MM.1S (cell line): ENCODE data around the gene HIVEP1.

Experiments used
- EZH2 ChIP-seq: fragments of 300-600 bp; sonication (generic); optimal IDR thresholded peaks from 2 replicates; pipeline ENCODE3; 2017; ENCODE audit warnings: low read depth, mild to moderate bottlenecking, antibody characterized with exemption, low read length, mixed read lengths
- EZH2phosphoT487 ChIP-seq: fragments of 300-600 bp; sonication (generic); IDR thresholded peaks from 2 replicates; pipeline ENCODE4 v1.6.1; 2018; ENCODE audit warnings: antibody characterized with exemption, low read length
- TF ChIP-seq, protein P1 (sequence below): fragments of 300-600 bp; sonication (generic); IDR thresholded peaks from 2 replicates; pipeline ENCODE4 v1.5.1; 2016; ENCODE audit warnings: antibody characterized with exemption, low read length, mixed read lengths

DNA sequence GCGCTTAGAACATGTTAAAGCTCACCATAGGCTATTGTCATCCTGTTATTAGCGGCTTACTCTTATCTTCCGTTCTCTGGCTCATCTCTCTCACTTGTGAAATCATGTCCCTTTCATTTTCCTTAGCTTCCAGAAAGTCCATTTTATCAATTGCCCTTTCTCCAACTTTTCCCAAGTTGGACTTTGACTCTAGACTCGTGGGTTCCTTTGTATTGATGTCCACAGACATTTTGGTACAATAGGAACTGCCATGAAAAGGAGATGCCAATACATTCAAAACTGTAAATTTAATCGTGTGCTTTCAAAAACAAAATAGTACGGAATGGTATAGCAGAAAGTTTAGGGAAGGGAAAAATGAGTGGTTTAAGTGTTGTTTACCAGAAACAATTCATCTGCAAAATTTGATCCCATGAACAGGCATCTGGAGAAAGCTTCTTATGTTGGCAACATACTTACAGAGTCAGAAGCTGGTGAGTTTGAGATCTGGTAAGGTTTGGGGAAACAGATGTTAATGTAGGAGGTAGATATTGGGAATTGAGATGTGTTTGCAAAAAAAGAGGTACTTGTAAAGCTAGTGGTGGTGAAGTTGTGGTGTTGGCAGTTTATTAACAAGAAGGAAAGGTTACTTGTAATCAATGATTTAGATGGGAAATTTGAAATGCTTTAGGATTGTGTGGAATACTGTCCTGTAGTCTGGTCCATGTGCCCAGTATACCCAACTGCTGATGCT lies 10.2 kb upstream of the HIVEP1 start:
- TF ChIP-seq, protein P1, sequence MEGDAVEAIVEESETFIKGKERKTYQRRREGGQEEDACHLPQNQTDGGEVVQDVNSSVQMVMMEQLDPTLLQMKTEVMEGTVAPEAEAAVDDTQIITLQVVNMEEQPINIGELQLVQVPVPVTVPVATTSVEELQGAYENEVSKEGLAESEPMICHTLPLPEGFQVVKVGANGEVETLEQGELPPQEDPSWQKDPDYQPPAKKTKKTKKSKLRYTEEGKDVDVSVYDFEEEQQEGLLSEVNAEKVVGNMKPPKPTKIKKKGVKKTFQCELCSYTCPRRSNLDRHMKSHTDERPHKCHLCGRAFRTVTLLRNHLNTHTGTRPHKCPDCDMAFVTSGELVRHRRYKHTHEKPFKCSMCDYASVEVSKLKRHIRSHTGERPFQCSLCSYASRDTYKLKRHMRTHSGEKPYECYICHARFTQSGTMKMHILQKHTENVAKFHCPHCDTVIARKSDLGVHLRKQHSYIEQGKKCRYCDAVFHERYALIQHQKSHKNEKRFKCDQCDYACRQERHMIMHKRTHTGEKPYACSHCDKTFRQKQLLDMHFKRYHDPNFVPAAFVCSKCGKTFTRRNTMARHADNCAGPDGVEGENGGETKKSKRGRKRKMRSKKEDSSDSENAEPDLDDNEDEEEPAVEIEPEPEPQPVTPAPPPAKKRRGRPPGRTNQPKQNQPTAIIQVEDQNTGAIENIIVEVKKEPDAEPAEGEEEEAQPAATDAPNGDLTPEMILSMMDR: no peak
- TF ChIP-seq EZH2 (no peak), EZH2phosphoT487 (no peak)
